GM12891 (cell line): ENCODE results near the gene NRG2.

ENCODE experiments used
- POLR2A ChIP-seq: IDR thresholded peaks from 2 replicates; pipeline ENCODE4 v1.6.1; 2011; ENCODE audit warnings: low read depth, low read length, control low read depth
- POLR2AphosphoS5 ChIP-seq: IDR thresholded peaks from 2 replicates; pipeline ENCODE4 v1.6.1; 2011; ENCODE audit warnings: low read depth, low read length, control low read depth

DNA sequence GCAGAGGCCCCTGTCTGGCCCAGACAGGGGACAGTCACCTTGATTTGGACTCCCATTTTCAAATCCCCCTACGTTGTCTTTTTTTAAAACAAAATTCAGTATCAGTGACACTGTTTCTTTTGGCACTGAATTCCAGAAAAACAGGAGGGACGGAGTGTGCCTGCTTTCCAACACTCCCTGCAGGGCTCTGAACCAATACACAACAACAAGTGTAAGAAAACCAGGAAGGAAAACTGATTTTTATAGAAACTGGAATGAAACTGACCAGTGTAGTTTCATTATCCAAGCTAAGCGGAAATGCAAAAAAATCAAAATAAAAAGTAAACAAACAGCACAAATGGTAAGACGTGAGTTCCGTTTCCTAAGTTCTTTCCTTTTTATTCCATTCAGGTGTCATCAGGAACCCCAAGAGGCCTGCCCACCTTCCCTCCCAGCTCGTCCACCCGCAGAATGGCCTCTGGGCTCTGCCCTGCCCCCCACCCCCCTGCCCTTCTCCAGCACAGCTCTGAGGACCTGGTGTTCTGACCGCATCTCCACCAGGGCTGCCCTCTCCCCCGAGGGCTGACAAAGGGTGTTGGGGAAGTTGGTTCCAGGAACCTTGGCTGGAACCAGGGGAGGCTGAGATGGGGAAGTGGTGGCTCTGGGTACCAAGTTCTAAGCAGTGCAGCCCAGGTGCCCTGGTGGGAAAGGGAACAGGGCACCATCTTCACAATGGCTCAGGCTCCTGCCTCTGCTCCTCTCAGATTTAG, 173.9 kb downstream of the NRG2 start:
- TF ChIP-seq POLR2AphosphoS5 (no peak), POLR2A (no peak)
